Panc1 (cell line): ENCODE measurements around the gene FRY.

Experiments used
- CTCF ChIP-seq: fragments of 450-650 bp; IDR thresholded peaks from 2 replicates; pipeline ENCODE4 v1.5.1; 2017; ENCODE audit warnings: mild to moderate bottlenecking
- POLR2AphosphoS5 ChIP-seq: IDR thresholded peaks from 2 replicates; pipeline ENCODE4 v1.6.1; 2012; ENCODE audit warnings: mild to moderate bottlenecking, low read depth, low read length, moderate library complexity

- TF ChIP-seq POLR2AphosphoS5, result no peak
- no peak for TF ChIP-seq CTCF
Measured at GRCh38 chr13:32210101-32210500, 178.5 kb downstream of the FRY start.
